BLaER1 treated with 17β-estradiol and CSF1 and Interleukin-3, amounts not matched to agents 10 nM and 100 nM (cell line): ENCODE data around the gene C13orf42.
"Not testable (repeated sequence)": the region's sequence is repeated elsewhere in the genome, so short reads cannot be mapped to it uniquely, and the experiment has no call there.

Source experiments
- H3K27ac ChIP-seq, 11 experiments: shearing (Covaris generic); formaldehyde crosslinking; 2 replicates each; pipeline ENCODE4 v1.8.1; 2022
- H3K27me3 ChIP-seq, 11 experiments: shearing (Covaris generic); formaldehyde crosslinking; 2 replicates each; pipeline ENCODE4 v1.8.1; 2022
- H3K36me3 ChIP-seq, 11 experiments: shearing (Covaris generic); formaldehyde crosslinking; 2 replicates each; pipeline ENCODE4 v1.8.1; 2022
- H3K4me1 ChIP-seq, 10 experiments: shearing (Covaris generic); formaldehyde crosslinking; 2 replicates each; pipeline ENCODE4 v1.8.1; 2022
- H3K4me2 ChIP-seq, 11 experiments: shearing (Covaris generic); formaldehyde crosslinking; 2 replicates each; pipeline ENCODE4 v1.8.1; 2022
- H3K4me3 ChIP-seq, 10 experiments: shearing (Covaris generic); formaldehyde crosslinking; 2 replicates each; pipeline ENCODE4 v1.8.1; 2022
- H3K9ac ChIP-seq, 11 experiments: shearing (Covaris generic); formaldehyde crosslinking; 2 replicates each; pipeline ENCODE4 v1.8.1; 2022
- H3K9me3 ChIP-seq, 11 experiments: shearing (Covaris generic); formaldehyde crosslinking; replicated peaks in 1 of 11; 2 replicates each; pipeline ENCODE4 v1.8.1; 2022
- H4K20me1 ChIP-seq, 11 experiments: shearing (Covaris generic); formaldehyde crosslinking; 2 replicates each; pipeline ENCODE4 v1.8.1; 2022
- Cebpa-rat ChIP-seq, 11 experiments: shearing (Covaris generic); IDR thresholded peaks; 2 replicates each; pipeline ENCODE4 v1.8.1; 2022

The C13orf42 gene

DNA sequence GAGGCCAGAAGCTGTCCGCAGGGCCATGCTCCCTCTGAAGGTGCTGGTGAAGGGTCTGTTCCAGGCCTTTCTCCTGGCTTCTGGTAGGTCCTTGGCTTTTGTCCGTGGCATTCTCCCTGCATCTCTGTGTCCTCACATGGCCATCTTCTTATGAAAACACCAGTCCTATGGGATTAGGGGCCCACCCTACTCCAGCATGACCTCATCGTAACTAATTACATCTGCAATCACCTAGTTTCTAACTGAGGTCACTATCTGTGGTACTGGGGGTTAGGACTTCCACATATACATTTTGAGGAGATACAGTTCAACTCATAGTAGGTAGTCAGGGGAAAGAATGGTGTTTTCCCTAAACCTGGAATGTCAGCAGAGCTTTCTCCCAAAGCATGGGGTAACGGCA lies 3.1 kb downstream of the C13orf42 start:
- no peaks in the 10 kb centered on the region for H3K36me3 ChIP-seq
- H3K27ac ChIP-seq = no peak overlapping the region
- H3K4me1 ChIP-seq = no peaks in the 10 kb centered on the region
- no peak overlapping the region for H3K9ac ChIP-seq
- no peak overlapping the region for H3K4me2 ChIP-seq
- no peaks in the 10 kb centered on the region for H3K27me3 ChIP-seq
- no peak for TF ChIP-seq Cebpa-rat (IDR thresholded peaks at IDR 0.05)
- no peaks in the 10 kb centered on the region for H3K9me3 ChIP-seq
- H4K20me1 ChIP-seq = no peaks in the 10 kb centered on the region
- H3K4me3 ChIP-seq = no peak overlapping the region

- TF ChIP-seq Cebpa-rat (IDR thresholded peaks at IDR 0.05) = no peak
- no peaks in the 10 kb centered on the region for H3K27me3 ChIP-seq
- H3K36me3 ChIP-seq = no peaks in the 10 kb centered on the region
- H3K9ac ChIP-seq = no peak overlapping the region
- no peak overlapping the region for H3K4me2 ChIP-seq
- H3K9me3 ChIP-seq = no peaks in the 10 kb centered on the region
- no peak overlapping the region for H3K27ac ChIP-seq
- no peak overlapping the region for H3K4me3 ChIP-seq
- no peaks in the 10 kb centered on the region for H3K4me1 ChIP-seq
- no peaks in the 10 kb centered on the region for H4K20me1 ChIP-seq
Measured at GRCh38 chr13:51105046-51105445, 6.0 kb downstream of the C13orf42 start.

DNA sequence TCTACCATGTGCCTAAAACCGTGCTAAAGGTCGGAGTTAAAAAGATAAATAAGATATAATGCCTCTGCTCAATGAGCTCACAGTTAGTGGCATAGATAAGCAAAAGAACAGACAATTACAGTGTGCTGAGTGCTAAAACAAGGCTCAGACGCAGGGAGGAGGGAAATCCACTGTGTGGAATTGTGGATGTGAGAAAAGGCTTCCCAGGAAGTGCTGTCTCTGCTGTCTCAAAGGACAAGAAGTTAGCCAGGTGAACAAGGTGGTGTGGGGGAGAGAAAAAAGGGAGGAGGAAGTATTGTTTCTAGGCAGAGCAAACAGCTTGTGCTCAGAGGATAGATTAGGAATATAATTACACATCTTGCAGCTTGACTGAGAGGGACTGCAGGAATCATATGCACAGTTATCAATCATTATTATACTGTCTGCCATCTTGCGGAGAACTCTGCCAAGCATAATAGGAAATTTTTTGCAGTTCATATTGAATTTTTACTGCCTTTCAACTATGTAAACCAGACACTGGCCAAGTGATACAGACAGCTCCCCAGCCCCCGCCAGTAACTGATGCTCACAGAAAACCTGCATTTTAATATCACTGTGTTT lies 9.3 kb downstream of the C13orf42 start:
- Histone ChIP-seq H3K4me1 (no peaks in the 10 kb centered on the region), H3K27ac (no peak overlapping the region), H3K4me2 (no peak overlapping the region), H4K20me1 (no peaks in the 10 kb centered on the region), H3K27me3 (no peaks in the 10 kb centered on the region), H3K4me3 (no peak overlapping the region), H3K9me3 (no peaks in the 10 kb centered on the region), H3K36me3 (no peaks in the 10 kb centered on the region), H3K9ac (no peak overlapping the region)
- no peak for TF ChIP-seq Cebpa-rat (IDR thresholded peaks at IDR 0.05)

DNA sequence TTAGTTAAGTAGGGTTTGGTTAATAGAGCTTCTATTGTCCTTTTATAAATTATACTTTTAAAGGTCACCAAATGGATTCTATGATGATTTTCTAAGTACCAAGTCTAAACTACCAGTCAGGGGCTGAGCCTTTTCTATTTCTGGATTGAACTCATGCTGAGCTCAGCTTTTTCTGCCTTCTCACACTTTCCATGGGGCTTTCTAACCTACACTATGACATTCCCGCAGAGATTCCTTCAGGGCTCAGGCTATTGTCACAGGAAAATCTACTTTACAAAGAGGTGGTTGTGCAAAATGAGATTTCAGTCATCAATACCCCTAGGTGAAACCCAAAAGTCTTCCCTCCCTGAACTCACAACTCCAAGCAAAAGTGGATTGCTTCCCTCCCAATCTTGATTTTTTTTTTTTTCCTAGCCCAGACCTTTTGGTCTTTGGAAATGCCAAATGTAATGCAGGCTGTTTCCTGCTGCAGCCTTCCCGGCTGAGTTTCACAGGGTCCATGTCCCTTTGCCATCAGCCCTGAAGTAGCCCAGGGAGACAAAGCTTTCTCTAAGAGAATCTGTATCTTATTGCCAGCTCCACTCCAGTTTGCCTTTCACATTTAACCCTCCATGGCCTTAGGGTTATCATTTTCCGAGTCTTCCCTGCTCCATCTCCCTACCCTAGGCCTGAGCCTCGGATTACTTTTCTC lies 13.6 kb downstream of the C13orf42 start:
- no peak overlapping the region for H3K4me2 ChIP-seq
- no peaks in the 10 kb centered on the region for H4K20me1 ChIP-seq
- H3K9ac ChIP-seq = no peak overlapping the region
- H3K4me3 ChIP-seq = no peak overlapping the region
- no peaks in the 10 kb centered on the region for H3K9me3 ChIP-seq
- no peaks in the 10 kb centered on the region for H3K27me3 ChIP-seq
- TF ChIP-seq Cebpa-rat (IDR thresholded peaks at IDR 0.05) = no peak
- H3K36me3 ChIP-seq = no peaks in the 10 kb centered on the region
- H3K4me1 ChIP-seq = no peaks in the 10 kb centered on the region
- no peak overlapping the region for H3K27ac ChIP-seq

- Histone ChIP-seq H3K4me2 (no peak overlapping the region), H3K36me3 (no peaks in the 10 kb centered on the region), H3K4me3 (no peak overlapping the region), H3K4me1 (no peaks in the 10 kb centered on the region), H3K9me3 (no peaks in the 10 kb centered on the region), H3K27me3 (no peaks in the 10 kb centered on the region), H4K20me1 (no peaks in the 10 kb centered on the region), H3K9ac (no peak overlapping the region), H3K27ac (no peak overlapping the region)
- TF ChIP-seq Cebpa-rat (IDR thresholded peaks at IDR 0.05) = no peak
Measured at GRCh38 chr13:51096131-51096530, 14.9 kb downstream of the C13orf42 start.

DNA sequence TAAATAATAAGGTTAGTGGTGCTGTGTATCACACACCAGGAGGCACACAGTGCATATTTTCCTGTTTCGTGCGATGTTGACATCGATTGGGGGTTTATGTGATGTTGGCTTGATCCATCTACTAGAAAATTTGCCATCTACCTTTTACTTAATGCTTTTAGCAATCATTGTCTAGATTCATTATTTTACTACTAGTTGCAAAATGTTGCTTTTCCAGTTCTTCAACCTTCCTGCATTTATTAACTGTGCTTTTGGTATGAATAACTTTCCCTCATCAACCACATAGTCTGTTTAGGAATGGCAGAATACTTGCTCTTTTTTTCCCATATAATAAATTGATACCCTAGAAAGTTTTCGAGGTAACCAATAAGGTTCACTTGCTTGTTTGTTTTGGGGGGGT lies 17.5 kb downstream of the C13orf42 start:
- no peak overlapping the region for H3K9ac ChIP-seq
- no peaks in the 10 kb centered on the region for H4K20me1 ChIP-seq
- H3K36me3 ChIP-seq = no peaks in the 10 kb centered on the region
- H3K4me3 ChIP-seq = no peak overlapping the region
- H3K9me3 ChIP-seq = no peaks in the 10 kb centered on the region
- TF ChIP-seq Cebpa-rat (IDR thresholded peaks at IDR 0.05) = no peak
- no peak overlapping the region for H3K4me2 ChIP-seq
- no peaks in the 10 kb centered on the region for H3K4me1 ChIP-seq
- H3K27me3 ChIP-seq = no peaks in the 10 kb centered on the region
- no peak overlapping the region for H3K27ac ChIP-seq

GRCh38 chr13:51091839-51092238 lies 19.2 kb downstream of the C13orf42 start:
- H3K27me3 ChIP-seq = no peaks in the 10 kb centered on the region
- H3K4me1 ChIP-seq = no peaks in the 10 kb centered on the region
- H3K4me2 ChIP-seq = no peak overlapping the region
- no peak overlapping the region for H3K9ac ChIP-seq
- no peak overlapping the region for H3K27ac ChIP-seq
- no peak overlapping the region for H3K4me3 ChIP-seq
- no peaks in the 10 kb centered on the region for H4K20me1 ChIP-seq
- H3K9me3 ChIP-seq = no peaks in the 10 kb centered on the region
- no peak for TF ChIP-seq Cebpa-rat (IDR thresholded peaks at IDR 0.05)
- no peaks in the 10 kb centered on the region for H3K36me3 ChIP-seq

- Histone ChIP-seq H3K27ac (no peak overlapping the region), H3K9ac (no peak overlapping the region), H4K20me1 (no peaks in the 10 kb centered on the region), H3K9me3 (peaks cover 0 to 9% (median 0%) of the 10 kb centered on the region in 11 experiments; a peak in 1 of 22 replicates), H3K4me3 (no peak overlapping the region), H3K27me3 (no peaks in the 10 kb centered on the region), H3K36me3 (no peaks in the 10 kb centered on the region), H3K4me2 (no peak overlapping the region), H3K4me1 (peaks cover 0 to 9% (median 6%) of the 10 kb centered on the region in 10 experiments; a peak in 8 of 20 replicates)
- no peak for TF ChIP-seq Cebpa-rat (IDR thresholded peaks at IDR 0.05)
Measured at GRCh38 chr13:51083706-51084105, 27.4 kb downstream of the C13orf42 start.

GRCh38 chr13:51080478-51081065 lies 30.5 kb downstream of the C13orf42 start:
- H3K27ac ChIP-seq, H3K4me3 ChIP-seq, H3K4me2 ChIP-seq, H3K4me1 ChIP-seq, H4K20me1 ChIP-seq, H3K9ac ChIP-seq, H3K36me3 ChIP-seq, H3K27me3 ChIP-seq: not testable (repeated sequence)
- peaks cover 0 to 13% (median 4%) of the 10 kb centered on the region in 11 experiments; a peak in 7 of 22 replicates for H3K9me3 ChIP-seq

GRCh38 chr13:51071493-51071892 lies 39.6 kb downstream of the C13orf42 start:
- no peaks in the 10 kb centered on the region for H3K27me3 ChIP-seq
- no peaks in the 10 kb centered on the region for H3K36me3 ChIP-seq
- H3K4me1 ChIP-seq = peaks cover 27 to 49% (median 38%) of the 10 kb centered on the region in 10 experiments
- no peaks in the 10 kb centered on the region for H4K20me1 ChIP-seq
- TF ChIP-seq Cebpa-rat (IDR thresholded peaks at IDR 0.05) = no peak
- no peak overlapping the region for H3K27ac ChIP-seq
- H3K9me3 ChIP-seq = no peaks in the 10 kb centered on the region
- peak overlapping the region in 8 of 11 experiments; percentile 7 to 59 (median 42); a peak in 11 of 22 replicates for H3K4me2 ChIP-seq
- H3K4me3 ChIP-seq = no peak overlapping the region
- H3K9ac ChIP-seq = no peak overlapping the region
